PC-3 (cell line): ENCODE results near the gene DCBLD1.

Experiments used
- EZH2 ChIP-seq: fragments of 300-600 bp; sonication (generic); IDR thresholded peaks from one replicate; pipeline ENCODE4 v1.6.1; 2017; ENCODE audit warnings: antibody characterized with exemption, mild to moderate bottlenecking, low read length; ENCODE audit not compliant: unreplicated experiment
- TF ChIP-seq, protein P1 (sequence below): fragments of 300-600 bp; sonication (generic); conservative IDR thresholded peaks from 2 replicates; pipeline ENCODE4 v1.5.1; 2017; ENCODE audit warnings: antibody characterized with exemption, low read depth, mild to moderate bottlenecking, low read length

GRCh38 chr6:117494694-117495318 lies 12.3 kb downstream of the DCBLD1 start:
- TF ChIP-seq, protein P1, sequence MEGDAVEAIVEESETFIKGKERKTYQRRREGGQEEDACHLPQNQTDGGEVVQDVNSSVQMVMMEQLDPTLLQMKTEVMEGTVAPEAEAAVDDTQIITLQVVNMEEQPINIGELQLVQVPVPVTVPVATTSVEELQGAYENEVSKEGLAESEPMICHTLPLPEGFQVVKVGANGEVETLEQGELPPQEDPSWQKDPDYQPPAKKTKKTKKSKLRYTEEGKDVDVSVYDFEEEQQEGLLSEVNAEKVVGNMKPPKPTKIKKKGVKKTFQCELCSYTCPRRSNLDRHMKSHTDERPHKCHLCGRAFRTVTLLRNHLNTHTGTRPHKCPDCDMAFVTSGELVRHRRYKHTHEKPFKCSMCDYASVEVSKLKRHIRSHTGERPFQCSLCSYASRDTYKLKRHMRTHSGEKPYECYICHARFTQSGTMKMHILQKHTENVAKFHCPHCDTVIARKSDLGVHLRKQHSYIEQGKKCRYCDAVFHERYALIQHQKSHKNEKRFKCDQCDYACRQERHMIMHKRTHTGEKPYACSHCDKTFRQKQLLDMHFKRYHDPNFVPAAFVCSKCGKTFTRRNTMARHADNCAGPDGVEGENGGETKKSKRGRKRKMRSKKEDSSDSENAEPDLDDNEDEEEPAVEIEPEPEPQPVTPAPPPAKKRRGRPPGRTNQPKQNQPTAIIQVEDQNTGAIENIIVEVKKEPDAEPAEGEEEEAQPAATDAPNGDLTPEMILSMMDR: no peak
- no peak for TF ChIP-seq EZH2
